GM19043 (cell line): ENCODE measurements around the gene NRIP1.

Experiments
- ATAC-seq: cut with Tn5 transposase; IDR thresholded peaks from one replicate; pipeline ENCODE4 v1.9.1; 2021; ENCODE audit warnings: low read depth; ENCODE audit not compliant: unreplicated experiment

The NRIP1 gene

DNA sequence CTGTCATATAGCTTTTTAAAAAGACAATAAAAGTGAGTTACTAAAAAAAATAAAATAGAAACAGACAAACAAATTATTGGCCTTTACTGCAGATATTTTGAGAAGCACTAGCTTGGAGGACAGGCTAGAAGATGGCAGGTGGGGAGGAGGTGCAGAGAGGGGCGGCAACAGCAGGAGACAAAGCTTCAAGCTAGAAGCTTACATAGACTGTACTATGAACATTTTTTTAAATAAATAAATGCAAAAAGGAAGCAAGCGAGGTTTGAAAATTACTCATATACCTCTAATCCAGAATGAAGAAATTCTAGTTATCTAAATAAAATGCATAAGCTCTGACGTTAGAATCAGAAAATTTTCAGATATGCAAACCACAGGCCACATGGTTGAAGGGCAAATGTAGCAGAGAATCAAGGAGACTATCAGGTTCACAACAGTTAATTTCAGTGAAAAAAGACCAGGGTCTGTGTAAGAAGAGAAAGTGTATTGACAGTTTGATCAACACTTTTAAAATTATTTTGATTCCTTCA, 54.9 kb downstream of the NRIP1 start:
- no peak for ATAC-seq

DNA sequence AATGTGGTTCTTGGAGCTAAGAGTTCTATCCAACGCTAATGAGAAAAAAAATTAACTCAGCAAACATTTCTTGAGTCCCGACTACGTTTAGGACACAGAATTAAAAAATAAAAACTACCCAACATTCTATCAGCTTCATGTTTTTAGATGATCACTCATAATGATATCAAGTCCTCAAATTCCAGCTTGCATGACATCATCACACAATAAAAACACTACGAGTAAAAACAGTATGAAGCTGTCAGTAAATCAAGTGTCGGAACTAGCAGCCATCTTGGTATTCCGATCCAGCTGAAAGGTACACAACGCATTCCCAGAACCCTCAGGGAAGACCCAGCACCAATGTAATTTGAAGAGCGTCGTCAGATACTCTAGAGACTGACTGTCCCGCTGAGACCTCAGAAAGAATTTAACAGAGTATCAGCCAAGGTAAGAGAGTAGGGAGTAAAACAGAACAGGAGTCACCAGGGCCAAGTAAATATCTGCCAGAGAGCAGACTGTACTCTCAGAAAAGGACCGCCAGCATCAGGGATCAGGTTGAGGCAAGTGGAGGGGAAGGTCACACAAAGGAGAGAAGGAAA, 57.0 kb downstream of the NRIP1 start:
- no peak for ATAC-seq

DNA sequence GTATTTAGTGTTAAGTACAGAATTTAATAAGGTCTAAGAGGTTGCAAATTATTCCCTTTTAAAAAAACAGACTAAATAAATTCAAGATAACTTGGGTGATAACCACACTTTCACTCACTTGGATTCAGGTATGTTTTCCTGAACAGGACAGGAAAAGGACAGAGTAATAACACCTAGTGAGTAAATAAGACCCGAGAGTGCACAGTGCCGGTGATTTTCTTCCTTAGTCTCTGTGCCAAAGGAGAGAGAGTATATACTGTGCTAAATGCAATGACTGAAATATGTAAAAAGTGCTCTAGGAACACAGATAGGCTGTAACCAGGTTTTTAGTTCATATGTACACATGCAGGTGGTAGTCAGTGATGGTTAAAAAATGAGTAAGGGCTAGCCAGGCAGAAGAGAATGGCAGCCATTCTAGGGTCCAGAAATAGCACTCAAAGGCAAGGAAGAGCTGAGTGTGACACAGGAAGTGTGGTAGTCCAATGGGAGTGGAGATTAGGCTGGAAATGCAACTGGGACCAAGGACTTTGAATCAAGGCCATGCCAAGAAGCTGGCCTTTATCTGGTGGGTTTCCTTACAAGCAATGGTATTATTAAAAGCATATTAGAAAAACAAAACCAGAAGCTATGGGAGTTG, 58.1 kb downstream of the NRIP1 start:
- ATAC-seq = no peak

DNA sequence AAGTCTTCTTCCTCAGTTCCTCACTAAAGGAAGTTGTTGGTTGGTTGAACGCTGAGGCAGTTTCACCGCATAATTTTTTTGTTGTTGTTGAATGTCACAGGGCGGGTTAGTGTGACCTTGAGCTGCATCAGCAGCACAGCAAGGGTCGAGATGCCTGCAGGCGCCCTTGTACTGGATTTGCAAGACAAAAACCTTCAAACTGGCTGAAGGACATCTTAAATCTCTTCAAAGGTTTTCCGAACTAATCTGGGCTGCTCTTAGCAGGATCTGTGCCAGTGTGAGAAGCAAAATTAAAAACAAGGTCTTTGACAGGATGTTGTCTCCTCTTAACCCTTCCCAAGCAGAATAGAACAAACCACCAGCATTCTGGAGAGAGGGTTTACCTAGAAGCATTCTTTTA, 59.4 kb downstream of the NRIP1 start:
- ATAC-seq = no peak

DNA sequence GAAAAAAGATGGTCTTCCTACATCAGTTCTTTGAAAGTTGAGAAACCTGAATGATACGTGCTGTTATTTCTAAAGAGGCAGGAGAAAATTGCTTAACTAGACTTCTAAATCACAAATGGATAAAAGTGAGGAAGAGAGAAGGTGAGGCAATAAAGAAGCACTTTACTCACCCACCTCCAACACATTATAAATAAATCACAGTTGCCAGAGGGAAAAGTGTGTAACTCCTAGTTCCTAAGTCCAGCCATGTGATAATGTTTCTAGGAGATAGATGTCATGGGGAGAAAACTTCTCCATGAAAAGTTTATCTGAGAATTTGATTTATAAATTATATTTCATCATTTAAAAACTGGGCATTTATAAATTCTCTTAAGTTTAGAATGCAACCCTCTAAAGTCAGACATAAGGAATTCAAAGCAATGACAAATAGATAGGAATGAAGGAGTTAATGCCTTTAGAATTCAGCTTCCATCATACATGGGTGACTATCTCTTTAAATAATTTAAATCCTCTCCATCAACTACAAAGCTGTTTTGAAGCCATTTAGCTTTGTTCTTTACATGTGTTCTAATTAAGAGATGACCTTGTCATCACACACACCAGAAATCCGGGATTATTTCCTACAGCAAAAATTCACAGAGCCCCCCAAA, 60.0 kb downstream of the NRIP1 start:
- ATAC-seq = no peak

DNA sequence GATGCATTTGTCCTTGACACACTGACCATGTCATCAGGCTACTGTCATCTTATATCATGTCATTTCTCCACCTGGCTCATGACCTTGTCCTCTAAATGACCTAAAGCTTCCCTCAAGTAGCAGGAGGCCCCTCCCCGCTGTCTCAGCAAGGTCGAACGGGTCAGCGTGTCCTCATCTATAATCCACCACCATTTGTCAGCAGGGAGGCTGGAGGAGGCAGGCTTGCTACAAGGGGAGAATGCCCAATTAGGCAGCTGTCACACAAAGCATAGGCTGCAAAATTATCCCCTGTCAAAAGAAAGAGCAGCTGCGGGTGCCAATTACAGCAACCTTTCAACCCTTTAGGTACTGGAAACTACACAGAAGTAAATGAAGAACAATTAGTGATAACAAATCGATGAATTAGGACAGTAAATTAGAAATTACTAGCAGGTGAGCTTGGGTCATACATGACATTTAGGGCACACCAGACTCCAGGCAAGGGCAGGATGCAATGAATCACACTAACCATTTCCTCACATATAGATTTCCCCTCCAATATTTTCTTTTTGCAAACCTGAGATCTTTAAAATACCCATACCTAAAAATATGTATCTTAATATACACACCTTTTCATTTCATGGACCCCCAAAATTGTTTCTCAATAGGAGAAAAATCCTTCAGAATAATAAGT, 61.2 kb downstream of the NRIP1 start:
- no peak for ATAC-seq

DNA sequence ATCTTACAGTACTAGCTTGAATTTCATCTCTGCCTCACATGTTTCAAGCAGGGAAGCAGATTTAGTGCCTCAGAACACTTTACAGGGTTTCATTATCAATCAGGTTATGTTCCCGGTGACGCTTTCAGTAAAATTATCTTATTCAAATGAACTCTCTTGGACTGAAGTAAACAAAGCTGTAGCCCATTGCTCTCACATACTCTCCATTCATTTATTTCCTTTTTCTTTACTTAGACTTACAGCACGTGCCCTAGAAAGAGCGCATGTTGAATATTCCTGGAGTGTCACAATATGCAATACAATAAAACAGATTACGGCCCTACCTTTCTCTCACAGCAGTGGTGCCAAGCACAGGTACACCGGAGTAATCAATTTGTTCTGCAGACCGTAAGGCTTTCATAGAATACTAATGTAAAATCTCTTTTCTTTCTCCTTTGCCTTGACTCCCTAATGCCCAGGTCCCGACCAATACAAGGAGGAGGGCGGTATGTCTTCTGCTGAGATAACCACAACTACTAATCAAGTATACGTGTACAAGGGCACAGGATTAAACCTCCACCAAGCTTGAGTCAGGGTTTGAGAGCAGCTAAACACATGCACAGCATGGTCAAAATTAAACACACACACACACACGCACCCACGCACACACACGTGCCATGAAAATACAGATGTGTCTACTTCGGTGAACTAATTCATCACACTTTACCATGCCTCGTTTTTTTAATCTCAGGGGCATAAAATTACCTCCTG, 62.8 kb downstream of the NRIP1 start:
- peak; percentile 83 for ATAC-seq

DNA sequence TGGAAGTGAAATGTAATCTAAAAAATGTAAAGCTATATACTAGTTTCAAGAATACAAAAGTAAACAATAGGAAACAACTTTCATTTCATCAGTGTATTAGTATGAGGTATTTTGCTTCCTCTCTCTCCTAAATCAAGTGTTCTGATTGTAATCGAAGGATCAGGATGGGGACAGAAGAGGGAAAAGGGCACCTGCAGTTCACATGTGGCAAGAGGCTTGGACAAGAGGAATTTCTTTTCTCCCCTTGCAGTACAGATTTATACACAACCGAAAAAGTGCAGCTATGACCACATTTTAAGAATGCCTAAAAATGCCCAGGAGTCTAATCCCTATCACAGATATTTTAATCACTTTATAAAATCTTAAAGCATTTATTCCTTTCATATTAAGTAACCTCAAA, 63.7 kb downstream of the NRIP1 start:
- no peak for ATAC-seq

DNA sequence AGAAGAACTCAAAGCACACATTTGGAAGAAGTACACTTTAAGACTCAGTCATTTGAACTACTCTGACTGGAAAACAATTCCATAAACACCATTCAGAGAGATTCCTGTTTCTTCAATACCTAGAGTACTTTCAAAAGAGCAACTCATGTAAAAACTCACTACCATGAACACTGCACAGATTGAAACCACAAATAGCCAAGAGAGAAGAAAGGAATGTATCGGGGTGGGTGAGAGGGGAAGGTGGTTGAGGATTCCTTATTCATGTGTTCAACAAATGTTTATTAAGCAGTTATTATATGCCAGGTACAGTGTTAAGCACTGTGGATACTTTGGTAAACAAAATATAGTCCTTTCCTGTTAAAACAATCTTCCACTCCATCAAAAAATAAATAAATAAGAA, 64.7 kb downstream of the NRIP1 start:
- no peak for ATAC-seq

DNA sequence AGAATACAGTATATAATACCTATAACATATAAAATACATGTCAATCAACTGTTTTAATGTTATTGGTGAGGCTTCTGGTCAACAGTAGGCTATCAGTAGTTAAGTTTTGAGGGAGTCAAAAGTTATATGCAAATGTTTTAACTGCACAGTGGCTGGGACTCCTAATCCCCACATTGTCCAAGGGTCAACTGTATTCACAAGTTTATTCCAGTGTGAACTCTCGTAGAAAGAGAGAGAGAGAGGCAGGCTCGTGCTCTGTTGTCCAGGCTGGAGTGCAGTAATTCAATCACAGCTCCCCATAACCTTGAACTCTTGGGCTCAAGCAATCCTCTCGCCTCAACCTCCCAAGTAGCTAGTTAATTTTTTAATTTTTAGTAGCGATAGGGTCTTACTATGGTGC, 66.0 kb downstream of the NRIP1 start:
- ATAC-seq = no peak

DNA sequence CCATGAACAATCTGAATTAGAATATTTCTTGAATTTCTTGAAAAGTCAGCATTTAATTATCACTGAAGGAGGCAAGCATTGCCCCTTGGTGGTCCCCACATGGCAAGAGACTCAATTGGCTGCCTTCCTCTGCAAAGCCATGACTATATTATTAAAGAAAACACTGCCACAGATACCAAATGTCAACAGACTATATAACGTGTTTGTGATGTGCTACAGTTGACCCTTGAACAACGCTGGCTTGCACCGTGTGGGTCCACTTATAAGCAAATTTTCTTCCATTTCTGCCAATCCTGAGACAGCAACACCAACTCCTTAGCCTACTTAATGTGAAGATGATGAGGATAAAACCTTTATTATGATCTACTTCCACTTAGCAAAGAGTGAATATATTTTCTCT, 66.5 kb downstream of the NRIP1 start:
- ATAC-seq = no peak

DNA sequence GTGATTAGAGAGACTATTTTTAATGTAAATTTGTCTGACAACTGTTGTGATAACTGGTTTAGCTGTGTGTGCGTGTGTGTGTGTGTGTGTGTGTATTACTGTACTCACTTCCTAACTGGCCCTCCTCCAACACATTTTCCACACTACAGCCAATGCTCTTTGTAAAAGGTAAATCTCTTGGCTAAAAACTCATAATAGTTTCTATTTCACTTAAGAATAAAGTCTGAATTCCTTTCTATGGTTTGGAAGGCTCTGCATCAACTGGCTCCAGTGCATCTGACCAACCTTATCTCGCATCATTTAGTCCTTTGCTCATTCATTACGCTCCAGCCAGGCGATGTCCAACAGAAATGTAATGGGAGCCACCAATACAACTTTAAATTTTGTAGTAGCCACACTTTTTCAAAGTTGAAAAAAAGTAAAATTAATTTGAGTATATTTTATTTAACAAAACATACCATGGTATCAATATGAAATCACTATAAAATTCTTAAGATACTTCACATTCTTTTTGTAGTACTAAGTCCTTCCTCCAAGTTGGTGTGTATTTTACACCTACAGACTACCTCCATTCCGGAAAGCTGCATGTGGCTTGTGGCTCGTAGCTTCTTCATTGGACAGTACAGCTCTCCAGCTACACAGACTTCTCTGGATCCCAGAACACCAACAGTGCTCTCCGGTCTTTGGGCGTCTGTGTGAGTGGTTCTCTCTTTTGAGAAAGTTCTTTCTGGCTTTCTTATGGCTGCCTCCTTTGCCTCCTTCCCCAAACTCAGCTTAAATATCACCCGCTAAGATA, 68.9 kb downstream of the NRIP1 start:
- no peak for ATAC-seq

DNA sequence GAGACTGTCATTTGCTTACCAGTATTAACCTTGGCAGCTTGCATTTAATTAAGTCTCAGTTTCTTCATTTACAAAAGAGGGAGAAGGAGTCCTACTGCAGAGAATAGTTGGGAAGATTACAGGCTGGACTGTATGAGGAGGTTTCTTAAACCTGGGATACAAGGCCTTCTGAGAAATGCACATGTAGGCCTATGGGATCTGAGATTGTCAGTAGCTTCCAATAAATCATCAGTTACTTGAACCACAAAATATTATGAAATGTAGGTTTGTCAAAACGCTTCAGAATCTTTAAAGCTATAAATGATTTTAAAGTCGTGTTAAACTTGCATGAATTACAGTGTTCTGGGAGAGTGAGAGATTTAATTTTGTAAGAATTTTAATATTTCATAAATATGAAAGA, 69.6 kb downstream of the NRIP1 start:
- no peak for ATAC-seq

DNA sequence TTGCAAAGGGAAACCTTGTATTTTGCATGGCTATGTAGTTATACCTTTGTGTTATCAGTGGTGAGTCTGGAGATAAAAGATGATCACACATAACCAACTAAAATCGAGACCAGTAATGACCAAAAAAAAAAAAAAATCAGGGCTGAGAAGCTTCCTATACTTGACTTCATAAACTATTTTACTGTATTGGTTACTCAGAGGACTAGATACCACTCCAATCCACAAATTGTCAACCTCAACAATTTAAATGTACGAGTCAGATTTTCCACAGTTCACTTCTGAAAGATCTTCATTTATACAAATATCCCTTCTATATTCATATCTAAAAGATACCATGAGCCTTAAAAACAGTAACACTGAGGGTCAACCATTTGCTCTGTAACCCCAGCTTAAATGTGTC, 71.7 kb downstream of the NRIP1 start:
- no peak for ATAC-seq

DNA sequence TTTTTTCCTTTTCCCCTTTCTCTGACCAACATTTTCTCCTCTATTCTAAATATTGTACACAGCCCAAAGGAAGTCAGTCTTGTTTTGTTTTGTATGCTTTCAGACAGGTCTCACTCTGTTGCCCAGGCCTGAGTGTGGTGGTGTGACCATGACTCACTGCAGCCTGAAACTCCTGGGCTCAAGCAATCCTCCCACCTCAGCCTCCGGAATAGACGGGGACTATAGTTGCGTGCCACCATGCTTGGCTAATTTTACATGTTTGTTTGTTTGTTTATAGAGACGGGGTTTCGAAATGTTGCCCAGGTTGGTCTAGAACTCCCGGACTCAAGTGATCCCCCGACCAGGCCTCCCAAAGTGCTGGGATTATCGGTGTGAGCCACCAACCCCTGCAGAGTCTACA, 72.8 kb downstream of the NRIP1 start:
- ATAC-seq = no peak

DNA sequence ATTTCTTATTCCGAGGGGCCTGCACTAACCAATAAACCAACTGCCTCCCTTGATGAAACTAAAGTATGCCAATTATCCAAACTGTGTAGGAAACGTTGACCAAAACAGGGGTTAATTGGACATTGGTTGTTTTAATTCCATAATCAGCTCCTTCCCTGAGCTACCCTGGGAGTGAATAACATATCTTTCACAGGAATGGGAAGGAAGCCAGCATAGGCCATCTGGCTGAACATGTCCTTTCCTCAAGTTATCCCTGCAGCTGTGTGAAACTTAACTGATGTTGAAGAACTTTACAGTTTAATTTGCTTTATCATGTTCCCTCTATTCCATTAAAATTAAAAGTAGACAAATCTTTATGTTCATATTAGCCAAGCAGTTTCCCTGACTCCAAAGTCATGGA, 75.4 kb downstream of the NRIP1 start:
- ATAC-seq = no peak

DNA sequence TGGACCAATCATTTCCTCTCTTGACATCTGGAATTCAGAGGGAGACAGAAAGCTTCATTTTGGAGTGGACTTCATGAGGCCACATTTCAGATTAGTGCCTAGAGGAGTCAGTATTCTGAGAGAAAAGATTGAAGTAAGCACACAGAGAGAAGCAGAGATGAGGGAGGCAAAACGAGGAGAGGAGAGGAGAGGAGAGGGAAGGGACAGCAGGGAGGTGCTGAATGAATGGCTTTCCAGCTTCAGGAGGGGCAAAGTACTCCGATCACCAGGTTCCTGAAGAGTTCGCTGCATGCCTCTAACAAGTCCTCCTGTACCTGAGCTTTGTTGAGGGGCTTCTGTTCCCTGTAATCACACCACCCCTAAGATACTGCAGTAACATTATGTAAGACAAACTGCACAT, 76.0 kb downstream of the NRIP1 start:
- no peak for ATAC-seq

DNA sequence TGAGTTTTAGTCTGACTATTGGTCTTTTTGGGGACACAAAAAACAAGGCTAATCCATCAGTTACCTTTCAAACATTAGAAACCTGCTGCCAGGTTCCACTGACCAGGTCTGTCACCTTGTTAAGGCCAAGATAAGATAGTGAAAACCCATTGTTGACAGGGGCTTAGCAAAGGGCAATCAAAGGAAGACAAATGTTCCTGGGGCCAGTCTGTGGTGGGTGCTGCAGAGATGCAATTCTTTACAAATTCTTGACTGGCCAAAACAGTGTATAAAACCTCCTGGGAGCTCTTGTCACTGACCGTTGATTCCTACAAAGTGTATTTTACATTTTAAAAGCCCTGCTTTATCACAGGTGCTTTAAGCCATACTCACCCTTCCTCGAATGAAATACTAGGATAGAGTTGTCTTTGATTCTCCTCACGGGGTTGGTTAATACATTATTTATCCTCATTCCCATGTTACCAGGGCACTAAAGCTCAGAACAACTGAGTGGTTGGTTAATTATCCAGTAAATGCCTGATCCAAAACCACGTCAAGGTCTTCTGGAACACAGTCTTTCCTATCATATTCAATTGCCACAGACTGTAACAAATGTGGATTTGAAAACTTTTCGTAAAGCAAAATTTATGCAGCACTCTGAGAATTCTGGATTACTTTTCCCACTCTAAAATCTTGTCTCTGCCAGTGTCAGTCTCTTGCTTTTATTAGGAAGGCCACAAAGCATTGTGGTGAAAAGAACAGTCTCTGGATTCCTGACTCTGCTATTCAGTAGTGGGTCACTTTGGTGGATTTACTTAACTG, 77.2 kb downstream of the NRIP1 start:
- no peak for ATAC-seq

DNA sequence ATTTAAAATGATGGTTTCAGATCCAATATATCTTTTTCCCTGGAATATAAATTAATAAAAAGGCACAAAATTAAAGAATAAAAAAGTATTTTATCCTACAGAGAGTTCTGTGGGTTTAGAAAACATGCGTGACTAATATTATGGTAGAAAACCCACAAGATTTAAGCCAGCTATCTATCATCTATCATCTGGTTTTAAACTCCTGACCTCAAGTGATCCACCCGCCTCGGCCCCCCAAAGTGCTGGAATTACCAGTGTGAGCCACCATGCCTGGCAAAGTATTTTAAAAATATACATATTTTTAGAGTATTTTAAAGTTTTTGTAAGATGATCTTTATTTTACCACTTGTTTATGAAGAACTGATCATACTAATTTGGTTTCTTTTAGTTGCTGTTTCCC, 79.5 kb downstream of the NRIP1 start:
- ATAC-seq = no peak
